Thyroid gland (tissue), 4 donors: ENCODE results near the gene ZNF462. TPM values are rescaled to one million over a fixed set of nuclear protein-coding genes. Genes with fewer than 3 reads are reported as not detected.
"Not testable (repeated sequence)": the region's sequence is repeated elsewhere in the genome, so short reads cannot be mapped to it uniquely, and the experiment has no call there.

ENCODE experiments used
- DNase-seq, 2 donors: peaks; one replicate each; pipeline ENCODE4 v3.0.0-alpha.2; 2019
- H3K27ac ChIP-seq, 3 donors: fragments of 200-600 bp; sonication (generic); 1 replicate in 2 of 3; 2 replicates in 1 of 3; pipeline ENCODE4 v1.5.1; 2016 to 2019; ENCODE audit warnings: mild to moderate bottlenecking in 1 of 3, moderate library complexity in 1 of 3
- H3K27me3 ChIP-seq: fragments of 200-600 bp; sonication (generic); one replicate; pipeline ENCODE4 v1.5.1; 2019
- H3K36me3 ChIP-seq, 2 donors: fragments of 200-600 bp; sonication (generic); one replicate each; pipeline ENCODE4 v1.5.1; 2016 to 2019
- H3K4me1 ChIP-seq, 2 donors: fragments of 200-600 bp; sonication (generic); one replicate each; pipeline ENCODE4 v1.5.1; 2017 to 2019
- H3K4me3 ChIP-seq, 3 donors: fragments of 200-600 bp; sonication (generic); replicated peaks in 1 of 3; 1 replicate in 2 of 3; 2 replicates in 1 of 3; pipeline ENCODE4 v1.5.1; 2016; ENCODE audit warnings: mild to moderate bottlenecking in 1 of 3
- H3K9me3 ChIP-seq: fragments of 200-600 bp; sonication (generic); one replicate; pipeline ENCODE4 v1.5.1; 2017
- CTCF ChIP-seq, 6 experiments: fragments of 200-600 bp in 3 of 6; fragments of 450-650 bp in 3 of 6; sonication (generic) in 3 of 6; IDR thresholded peaks; one replicate each; pipeline ENCODE4 v1.5.1; 2016 to 2019; ENCODE audit warnings: antibody characterized with exemption in 6 of 6, mild to moderate bottlenecking in 2 of 6, inconsistent platforms in 1 of 6, moderate library complexity in 1 of 6
- POLR2A ChIP-seq, 2 donors: fragments of 450-650 bp; IDR thresholded peaks; one replicate each; pipeline ENCODE4 v1.6.1; 2017; ENCODE audit warnings: antibody characterized with exemption in 2 of 2, mild to moderate bottlenecking in 2 of 2, moderate library complexity in 1 of 2
- WGBS, 2 donors: methylation state at CpG; one replicate each; pipeline ENCODE4 v1.1.5; 2017; 5-methylcytosine and 5-hydroxymethylcytosine counted together
- intact Hi-C: fragments of 100-400 bp; cut with DNase I; formaldehyde crosslinking; loops from one replicate; pipeline ENCODE4 v1.15.1; 2023
- total RNA-seq, 4 donors: library from RNA; depleted of rRNA; stranded (reverse); fragments of >200 nt; gene quantifications; one replicate each; pipeline ENCODE4 v1.2.3, GENCODE V29; 2016

ZNF462 gene
- total RNA-seq, 4 donors from 2014 or later, result 33.3 to 60.4 (median 46.3) TPM

GRCh38 chr9:106983346-106983745, 120.4 kb downstream of the ZNF462 start:
- intact Hi-C loops, result no loop called here
- TF ChIP-seq CTCF (IDR thresholded peaks at IDR 0.05) (no peak), POLR2A (IDR thresholded peaks at IDR 0.05) (no peak)
- no peak for DNase-seq
- WGBS, 2 donors, result 88 to 93% methylated on average over 2 of the region's 2 CpGs
- Histone ChIP-seq H3K27me3 (no peaks in the 10 kb centered on the region), H3K4me3 (no peak overlapping the region), H3K27ac (no peak overlapping the region), H3K9me3 (no peaks in the 10 kb centered on the region), H3K4me1 (no peaks in the 10 kb centered on the region), H3K36me3 (peaks cover 10 to 13% of the 10 kb centered on the region in 2 donors)

- WGBS, 2 donors, result 93 to 95% methylated on average over 2 of the region's 2 CpGs
- H3K27me3 ChIP-seq, intact Hi-C loops: not testable (repeated sequence)
Measured at GRCh38 chr9:106989904-106990303, 126.9 kb downstream of the ZNF462 start.

GRCh38 chr9:106992186-106992585, 129.2 kb downstream of the ZNF462 start:
- no peak for TF ChIP-seq CTCF (IDR thresholded peaks at IDR 0.05)
- TF ChIP-seq POLR2A (IDR thresholded peaks at IDR 0.05), result no peak
- DNase-seq, result no peak
- Histone ChIP-seq H3K36me3 (no peaks in the 10 kb centered on the region), H3K4me1 (no peaks in the 10 kb centered on the region), H3K9me3 (no peaks in the 10 kb centered on the region), H3K4me3 (no peak overlapping the region), H3K27me3 (no peaks in the 10 kb centered on the region), H3K27ac (no peak overlapping the region)
- intact Hi-C loops, result no loop called here
- 98% methylated on average over 5 of the region's 5 CpGs for WGBS, 2 donors

More at GRCh38 chr9:106989904-106990303, 126.9 kb downstream of the ZNF462 start:
- not testable (repeated sequence) for H3K4me3 ChIP-seq, H3K9me3 ChIP-seq, DNase-seq, H3K36me3 ChIP-seq, H3K4me1 ChIP-seq, H3K27ac ChIP-seq

GRCh38 chr9:106993603-106994002, 130.6 kb downstream of the ZNF462 start:
- H3K27ac ChIP-seq, result no peak overlapping the region
- H3K4me1 ChIP-seq, result no peaks in the 10 kb centered on the region
- 96 to 97% methylated on average over 1 of the region's 1 CpG for WGBS, 2 donors
- no peaks in the 10 kb centered on the region for H3K9me3 ChIP-seq
- no peak overlapping the region for H3K4me3 ChIP-seq
- intact Hi-C loops, result no loop called here
- TF ChIP-seq POLR2A (IDR thresholded peaks at IDR 0.05), result no peak
- no peak for TF ChIP-seq CTCF (IDR thresholded peaks at IDR 0.05)
- no peaks in the 10 kb centered on the region for H3K27me3 ChIP-seq
- no peak for DNase-seq
- H3K36me3 ChIP-seq, result no peaks in the 10 kb centered on the region

- Histone ChIP-seq H3K4me1 (no peaks in the 10 kb centered on the region), H3K27me3 (no peaks in the 10 kb centered on the region), H3K27ac (no peak overlapping the region), H3K4me3 (no peak overlapping the region), H3K36me3 (no peaks in the 10 kb centered on the region), H3K9me3 (no peaks in the 10 kb centered on the region)
- no peak for TF ChIP-seq POLR2A (IDR thresholded peaks at IDR 0.05)
- no peak for TF ChIP-seq CTCF (IDR thresholded peaks at IDR 0.05)
- intact Hi-C loops, result no loop called here
- no peak for DNase-seq
- 81 to 82% methylated on average over 4 of the region's 4 CpGs for WGBS, 2 donors
Measured at GRCh38 chr9:106994463-106994862, 131.5 kb downstream of the ZNF462 start.

- intact Hi-C loops, result loop anchor here (10.0 kb wide), 1 partner anchor 65 kb away; no protein-coding TSS in a partner anchor
- 94 to 96% methylated on average over 3 of the region's 3 CpGs for WGBS, 2 donors
- Histone ChIP-seq H3K27me3 (no peaks in the 10 kb centered on the region), H3K9me3 (no peaks in the 10 kb centered on the region), H3K36me3 (peaks cover 0 to 5% of the 10 kb centered on the region in 2 donors), H3K4me3 (no peak overlapping the region), H3K27ac (no peak overlapping the region), H3K4me1 (no peaks in the 10 kb centered on the region)
- DNase-seq, result no peak
- TF ChIP-seq CTCF (IDR thresholded peaks at IDR 0.05), result no peak
- no peak for TF ChIP-seq POLR2A (IDR thresholded peaks at IDR 0.05)
Measured at GRCh38 chr9:107000218-107000617, 137.3 kb downstream of the ZNF462 start.
